HG03457 (cell line): ENCODE data around the gene LCE2A.
"Not testable (repeated sequence)": the region's sequence is repeated elsewhere in the genome, so short reads cannot be mapped to it uniquely, and the experiment has no call there.

Experiments used
- ATAC-seq: cut with Tn5 transposase; IDR thresholded peaks from one replicate; pipeline ENCODE4 v1.9.1; 2021; ENCODE audit warnings: moderate number of reproducible peaks; ENCODE audit not compliant: unreplicated experiment

LCE2A gene

GRCh38 chr1:152697701-152698600 lies at the start of gene LCE2A:
Gene LCE2A, plus strand, starts transcription at chr1:152698345. Its CDS starts 557 bp downstream, at chr1:152698902.
- no peak for ATAC-seq

GRCh38 chr1:152654110-152654509 lies 44.0 kb upstream of the LCE2A start:
- ATAC-seq = no peak

- no peak for ATAC-seq
Measured at GRCh38 chr1:152656459-152656858, 41.7 kb upstream of the LCE2A start.

GRCh38 chr1:152657677-152658076 lies 40.5 kb upstream of the LCE2A start:
- no peak for ATAC-seq

GRCh38 chr1:152658649-152659048 lies 39.5 kb upstream of the LCE2A start:
- ATAC-seq = no peak

- no peak for ATAC-seq
Measured at GRCh38 chr1:152663098-152663497, 35.0 kb upstream of the LCE2A start, which contains the start of gene LCE2D. Gene LCE2D, plus strand, starts transcription at chr1:152663380. Its CDS starts 726 bp downstream, at chr1:152664106.

GRCh38 chr1:152666171-152666570 lies 32.0 kb upstream of the LCE2A start:
- ATAC-seq = not testable (repeated sequence)

GRCh38 chr1:152667648-152668047 lies 30.5 kb upstream of the LCE2A start:
- no peak for ATAC-seq

- ATAC-seq = no peak
Measured at GRCh38 chr1:152673016-152673415, 25.1 kb upstream of the LCE2A start.

GRCh38 chr1:152674983-152675382 lies 23.2 kb upstream of the LCE2A start, which contains the start of gene LCE2C:
Gene LCE2C, plus strand, starts transcription at chr1:152675279. Its CDS starts 737 bp downstream, at chr1:152676016.
- not testable (repeated sequence) for ATAC-seq

GRCh38 chr1:152679459-152679858 lies 18.7 kb upstream of the LCE2A start:
- no peak for ATAC-seq

- ATAC-seq = no peak
Measured at GRCh38 chr1:152681616-152682015, 16.5 kb upstream of the LCE2A start.

- ATAC-seq = no peak
Measured at GRCh38 chr1:152683846-152684245, 14.3 kb upstream of the LCE2A start.

GRCh38 chr1:152685823-152686222 lies 12.3 kb upstream of the LCE2A start, which contains the start of gene LCE2B:
Gene LCE2B, plus strand, starts transcription at chr1:152686123. Its CDS starts 721 bp downstream, at chr1:152686844.
- not testable (repeated sequence) for ATAC-seq

- no peak for ATAC-seq
Measured at GRCh38 chr1:152699746-152700145, 1.6 kb downstream of the LCE2A start.

GRCh38 chr1:152707860-152708259 lies 9.7 kb downstream of the LCE2A start, which contains the start of gene LCE4A:
Gene LCE4A, plus strand, starts transcription at chr1:152708160. Its CDS starts 916 bp downstream, at chr1:152709076.
- no peak for ATAC-seq

- ATAC-seq = no peak
Measured at GRCh38 chr1:152718238-152718637, 20.1 kb downstream of the LCE2A start.

GRCh38 chr1:152725261-152725660 lies 27.1 kb downstream of the LCE2A start:
- ATAC-seq = no peak

- ATAC-seq = no peak
Measured at GRCh38 chr1:152728986-152729385, 30.8 kb downstream of the LCE2A start.

GRCh38 chr1:152735648-152736047 lies 37.5 kb downstream of the LCE2A start:
- no peak for ATAC-seq

GRCh38 chr1:152737997-152738396 lies 39.9 kb downstream of the LCE2A start:
- no peak for ATAC-seq

- no peak for ATAC-seq
Measured at GRCh38 chr1:152739841-152740240, 41.7 kb downstream of the LCE2A start.
